Fibroblast of the conjunctiva (primary cell): Measurements from ENCODE around the gene PLXNA4.

ENCODE experiments used
- DNase-seq: peaks from one replicate; pipeline ENCODE4 v3.0.0-alpha.2; 2010; ENCODE audit warnings: low read depth

The PLXNA4 gene

GRCh38 chr7:132082394-132082793 is 493.9 kb downstream of the PLXNA4 start:
- no peak for DNase-seq

DNA sequence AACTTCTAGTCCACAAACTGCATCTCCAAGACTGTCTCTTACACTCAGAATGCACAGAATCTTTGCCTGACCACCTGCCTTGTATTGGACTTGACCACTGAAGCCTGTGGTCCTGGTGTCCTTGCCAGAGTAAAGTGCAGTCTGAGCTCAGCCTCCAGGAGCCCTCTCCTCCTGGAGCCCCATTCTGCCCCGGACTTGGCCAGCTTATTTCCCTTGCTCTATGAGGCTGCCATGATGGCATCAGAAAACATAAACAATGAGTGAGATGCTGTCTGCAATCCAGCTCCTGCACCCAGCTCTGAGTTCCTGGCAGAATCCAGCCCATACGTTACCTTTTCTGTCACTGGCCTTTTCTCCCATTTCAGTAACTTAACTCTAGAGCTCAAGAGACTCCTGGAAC is 494.6 kb downstream of the PLXNA4 start:
- DNase-seq = no peak

DNA sequence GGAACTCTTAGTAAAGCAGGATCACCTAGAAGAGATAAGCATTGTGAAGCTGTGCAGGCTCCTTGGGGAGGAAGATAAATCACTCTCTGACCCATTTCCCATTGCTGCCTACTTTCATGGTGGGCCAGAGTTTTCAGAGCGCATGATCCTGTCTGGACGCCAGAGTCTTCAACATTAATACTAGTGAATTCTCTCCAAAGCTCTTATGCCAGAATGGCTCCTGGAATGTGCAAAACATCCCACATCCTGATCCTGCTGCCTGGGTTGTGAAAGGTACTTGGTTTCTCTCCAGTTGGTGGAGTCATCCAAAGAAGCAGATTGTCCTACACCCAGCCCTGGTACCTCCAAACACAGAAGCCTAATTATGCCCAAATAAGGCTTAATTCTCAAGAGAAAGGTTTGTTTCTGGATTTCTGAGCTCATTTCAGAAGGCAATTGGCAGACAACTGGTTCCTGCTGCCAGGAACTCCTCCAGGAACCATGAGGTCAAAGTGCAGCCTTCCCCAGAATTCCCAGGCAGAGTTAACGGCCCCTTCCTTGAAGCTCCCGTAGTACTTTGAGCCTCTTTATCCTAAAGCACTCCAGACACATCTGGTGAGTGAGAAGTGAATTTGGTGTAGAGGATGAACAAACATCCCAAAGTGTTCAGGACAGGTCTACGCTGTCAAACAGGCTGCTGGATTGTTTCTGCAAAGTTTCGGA is 495.2 kb downstream of the PLXNA4 start:
- DNase-seq = no peak

DNA sequence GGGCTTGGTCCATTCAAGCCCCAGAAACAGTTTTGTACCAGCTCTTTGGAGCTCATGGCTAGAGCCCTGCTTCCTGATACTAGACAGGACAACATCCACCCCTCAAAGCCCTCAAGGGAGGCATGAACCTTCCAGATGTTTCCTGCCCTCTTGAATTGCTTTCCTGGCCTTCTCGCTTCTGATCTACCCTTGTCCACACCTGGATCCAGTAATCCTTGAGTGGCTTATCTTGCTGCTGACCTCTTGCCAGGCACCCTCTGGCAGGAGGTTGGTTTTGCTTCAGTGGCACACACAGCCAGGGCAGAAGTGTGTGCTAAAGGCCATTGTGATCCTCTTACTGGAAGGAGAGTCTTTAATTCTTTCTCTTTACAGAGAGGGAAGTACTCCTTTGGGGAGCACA is 495.8 kb downstream of the PLXNA4 start:
- DNase-seq = no peak

GRCh38 chr7:132078891-132079735 is 497.2 kb downstream of the PLXNA4 start:
- DNase-seq = no peak

DNA sequence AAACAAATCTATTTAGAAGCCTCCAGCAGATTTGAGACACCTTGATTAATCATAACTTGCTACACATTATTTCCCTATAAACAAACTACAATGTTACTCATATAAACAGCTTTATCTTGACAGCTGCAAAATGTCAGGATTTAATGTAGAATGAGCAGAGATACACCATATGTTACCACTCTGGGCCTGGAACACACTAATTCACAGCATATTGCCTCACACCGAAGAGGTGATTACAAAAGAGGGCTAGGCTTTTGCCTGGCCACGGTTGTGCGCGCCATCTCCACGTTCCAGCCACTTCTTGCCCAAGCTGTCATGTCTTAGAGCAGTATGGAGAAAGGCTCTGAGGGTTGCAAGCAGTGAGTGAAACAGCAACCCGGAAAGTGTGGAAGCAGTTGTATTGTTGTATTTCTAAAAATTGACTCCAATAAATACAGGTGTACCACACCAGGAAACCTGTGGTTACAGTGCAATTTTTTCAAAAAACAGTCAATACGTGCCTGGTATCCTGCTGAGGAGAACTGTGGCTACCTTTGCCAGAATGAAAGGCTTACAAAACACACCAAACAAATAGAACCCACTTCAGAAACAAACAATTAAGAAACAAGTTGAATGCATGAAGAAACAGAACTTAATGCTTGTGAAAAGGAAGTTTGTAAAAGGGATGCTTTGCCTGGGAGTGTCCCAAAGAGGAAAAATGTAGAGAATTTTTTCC is 498.1 kb downstream of the PLXNA4 start:
- no peak for DNase-seq

DNA sequence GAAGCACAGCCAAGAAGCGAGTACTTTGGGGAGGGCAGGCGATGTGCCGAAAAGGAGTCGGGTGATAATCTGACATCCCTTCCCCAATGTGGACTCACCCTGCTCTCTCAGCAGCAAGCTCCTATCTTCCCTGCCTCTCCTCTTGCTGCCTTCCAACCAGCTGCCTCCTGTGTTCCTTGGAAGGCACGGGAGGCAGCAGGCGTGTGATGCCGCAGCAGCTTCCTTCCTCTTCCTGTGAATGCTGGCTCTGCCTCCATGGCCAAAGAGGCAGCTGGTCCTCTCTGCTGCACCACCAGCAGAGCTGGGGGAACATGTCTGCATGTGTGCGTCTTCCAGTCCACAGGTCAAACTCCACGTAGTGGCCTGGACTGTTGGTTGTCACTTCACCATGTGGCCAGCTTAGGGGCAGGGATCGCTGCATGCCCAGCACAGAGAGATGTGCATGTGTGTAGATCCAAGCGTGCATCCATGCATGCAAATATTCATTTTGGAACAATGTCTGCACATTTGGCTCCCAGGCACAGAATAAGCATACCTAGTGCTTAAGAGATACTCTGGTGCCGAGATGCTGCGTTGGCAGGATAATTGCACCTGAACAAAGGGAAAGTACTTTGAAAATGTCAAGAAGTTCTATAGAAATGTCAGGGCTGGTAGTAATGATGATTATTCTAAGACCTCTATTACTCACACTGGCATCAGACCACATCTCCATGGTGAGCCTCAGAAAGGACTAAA is 499.8 kb downstream of the PLXNA4 start:
- DNase-seq = no peak

- DNase-seq = no peak
These were observed 500.8 kb downstream of the PLXNA4 start for GRCh38 chr7:132075515-132075914.

DNA sequence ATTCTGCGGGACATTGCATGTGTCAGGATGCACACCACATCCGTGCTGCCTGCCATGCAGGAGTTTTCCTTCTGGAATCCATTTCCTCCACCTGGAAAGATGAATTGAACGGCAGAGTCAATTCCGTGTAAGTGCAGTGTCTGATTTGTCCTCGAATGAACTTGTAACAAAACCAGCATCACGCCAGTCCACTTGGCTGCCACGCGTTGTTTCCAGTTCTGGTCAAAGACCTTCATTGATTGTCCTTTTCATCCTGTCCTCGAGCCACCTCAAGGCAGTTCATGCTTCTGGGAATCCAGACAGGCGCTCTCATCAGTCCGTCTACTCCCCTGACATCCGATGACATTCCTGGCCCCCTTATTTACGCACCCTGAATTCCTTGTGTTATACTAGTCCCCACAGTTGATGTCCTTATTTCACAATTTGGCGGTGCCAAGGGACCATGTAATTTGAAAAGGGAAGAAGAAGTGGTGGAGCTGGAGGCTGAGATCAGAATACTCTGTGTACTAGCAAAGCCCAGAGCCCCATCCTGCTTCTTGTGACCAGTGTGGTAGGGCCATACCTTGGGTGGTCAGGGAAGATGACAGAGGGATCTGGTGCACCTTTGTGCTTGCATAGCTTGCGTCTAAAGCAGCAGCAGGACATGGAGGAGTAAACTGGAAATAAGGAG is 502.2 kb downstream of the PLXNA4 start:
- no peak for DNase-seq
